Heart left ventricle (tissue), 16 donors: ENCODE data around the gene NGLY1. TPM values are rescaled to one million over a fixed set of nuclear protein-coding genes. Genes with fewer than 3 reads are reported as not detected.

Experiments
- ATAC-seq, 4 donors: fragments of 200-7000 bp; cut with Tn5 transposase; one replicate each; pipeline ENCODE4 v1.9.1; 2020 to 2022; ENCODE audit warnings: moderate library complexity in 4 of 4, mild to moderate bottlenecking in 3 of 4, moderate number of reproducible peaks in 1 of 4
- DNase-seq, 5 donors: peaks; one replicate each; pipeline ENCODE4 v3.0.0-alpha.2; 2020
- H3K27ac ChIP-seq, 12 donors: fragments of 200-600 bp; sonication (generic) in 4 of 12; one replicate each; pipeline versions ENCODE4 v1.5.0 to v1.8.0; 2016 to 2022; ENCODE audit warnings: mild to moderate bottlenecking in 2 of 12
- H3K27me3 ChIP-seq, 9 donors: fragments of 200-600 bp; sonication (generic) in 2 of 9; one replicate each; pipeline versions ENCODE4 v1.5.1 to v1.8.0; 2016 to 2022; ENCODE audit warnings: mild to moderate bottlenecking in 3 of 9
- H3K36me3 ChIP-seq, 9 donors: fragments of 200-600 bp; sonication (generic) in 2 of 9; one replicate each; pipeline versions ENCODE4 v1.5.0 to v1.8.0; 2018 to 2022; ENCODE audit warnings: mild to moderate bottlenecking in 2 of 9
- H3K4me1 ChIP-seq, 12 donors: fragments of 200-600 bp; sonication (generic) in 4 of 12; one replicate each; pipeline versions ENCODE4 v1.5.0 to v1.8.0; 2016 to 2022; ENCODE audit warnings: mild to moderate bottlenecking in 3 of 12
- H3K4me3 ChIP-seq, 12 donors: fragments of 200-600 bp; sonication (generic) in 4 of 12; one replicate each; pipeline versions ENCODE4 v1.5.0 to v1.8.0; 2017 to 2022; ENCODE audit warnings: mild to moderate bottlenecking in 9 of 12, moderate library complexity in 4 of 12
- H3K9me3 ChIP-seq, 12 donors: fragments of 200-600 bp; sonication (generic) in 4 of 12; one replicate each; pipeline versions ENCODE4 v1.5.0 to v1.8.0; 2016 to 2022; ENCODE audit warnings: mild to moderate bottlenecking in 1 of 12
- CTCF ChIP-seq, 12 donors: fragments of 200-600 bp; sonication (generic) in 4 of 12; IDR thresholded peaks; one replicate each; pipeline versions ENCODE4 v1.5.0 to v1.8.0; 2018 to 2022; ENCODE audit warnings: antibody characterized with exemption in 12 of 12, mild to moderate bottlenecking in 5 of 12
- POLR2A ChIP-seq, 2 donors: fragments of 450-650 bp; IDR thresholded peaks; one replicate each; pipeline ENCODE4 v1.6.1; 2017; ENCODE audit warnings: antibody characterized with exemption in 2 of 2, mild to moderate bottlenecking in 2 of 2, moderate library complexity in 2 of 2
- WGBS, 4 donors: extraction: QIAGEN DNeasy Blood & Tissue Kit in 2 of 4; methylation state at CpG; one replicate each; pipeline versions ENCODE4 v1.1.5 to v1.1.7; 2013 to 2018; 5-methylcytosine and 5-hydroxymethylcytosine counted together
- intact Hi-C, 10 donors: fragments of 100-400 bp; cut with DNase I; formaldehyde crosslinking; loops; one replicate each; pipeline versions ENCODE4 v1.11.1 to v1.14.2; 2022
- polyA plus RNA-seq, 2 donors: library from polyadenylated mRNA; stranded (reverse); fragments of 200-250 nt; gene quantifications; one replicate each; pipeline ENCODE4 v1.2.3, GENCODE V29; 2013
- total RNA-seq, 9 donors: library from RNA; depleted of rRNA in 2 of 9; stranded (reverse); fragments of >200 nt in 2 of 9; fragmentation: NEBNext Ultra II Directional in 3 of 9; extraction: Animal tissue kit (Norgen Biotek cat#: 25700) in 3 of 9; gene quantifications; one replicate each; pipeline versions ENCODE4 v1.1.0 to v1.2.4, GENCODE V29; 2016 to 2023
- donor health status: ischemic (EF 13 %, LVEDD 7.1; RV severe dilation, severe dysfunction).
- donor health status: healthy with polysubstance abuse.
- donor health status: DM: no; HTN: yes; CAD: no.
- donor health status: DM: no; HTN: no; CAD: no.
- donor health status: ischemic (EF 25% LVEDD 6.9; RV normal size, moderate dysfunction).
- donor health status: ischemic (EF 25% LVEDD 5.7; RV mildly dilated, moderate dysfunction).
- donor health status: healthy.
- donor health status: DM: yes; HTN: yes; CAD: no.
- donor health status: ischemic (EF 35%, LVEDD 5.7; RV mildly dilated, moderate dysfunction).
- donor health status: nonischemic (EF 11% LVEDD 7.7; RV severe dilation, severe dysfunction).
- donor health status: DM: yes; HTN: yes; CAD: no.
- donor health status: PGD.
- donor health status: ischemic (EF 29% LVEDD 5.4; RV normal size, mild dysfunction).
- donor health status: nonischemic (EF 23%, LVEDD 6.1; RV moderate dilation, normal function).

Gene NGLY1
- total and polyA plus RNA-seq, 11 donors, result 18.5 to 41.0 (median 31.0) TPM

- Histone ChIP-seq H3K36me3 (no peaks in the 10 kb centered on the region), H3K4me1 (no peaks in the 10 kb centered on the region), H3K9me3 (no peaks in the 10 kb centered on the region), H3K27ac (no peak overlapping the region), H3K27me3 (no peaks in the 10 kb centered on the region), H3K4me3 (no peak overlapping the region)
- DNase-seq (no peak), ATAC-seq (no peak)
- WGBS, 4 donors, result 59 to 71% (median 64%) methylated on average over 4 of the region's 4 CpGs
- intact Hi-C loops, result no loop called here
- TF ChIP-seq CTCF (IDR thresholded peaks at IDR 0.05) (no peak), POLR2A (IDR thresholded peaks at IDR 0.05) (no peak)
These were observed 77.0 kb downstream of the NGLY1 start for GRCh38 chr3:25706213-25706612.

- WGBS, 4 donors, result 62 to 71% (median 67%) methylated on average over 1 of the region's 1 CpG
- intact Hi-C loops, result no loop called here
- no peak for TF ChIP-seq CTCF (IDR thresholded peaks at IDR 0.05)
- no peak for TF ChIP-seq POLR2A (IDR thresholded peaks at IDR 0.05)
- no peaks in the 10 kb centered on the region for H3K36me3 ChIP-seq
- no peak overlapping the region for H3K27ac ChIP-seq
- DNase-seq, result no peak
- H3K27me3 ChIP-seq, result no peaks in the 10 kb centered on the region
- no peak overlapping the region for H3K4me3 ChIP-seq
- no peaks in the 10 kb centered on the region for H3K9me3 ChIP-seq
- no peak for ATAC-seq
- H3K4me1 ChIP-seq, result no peaks in the 10 kb centered on the region
These were observed 85.7 kb downstream of the NGLY1 start for GRCh38 chr3:25697553-25697952.

- ATAC-seq (no peak), DNase-seq (no peak)
- Histone ChIP-seq H3K27me3 (no peaks in the 10 kb centered on the region), H3K9me3 (no peaks in the 10 kb centered on the region), H3K27ac (no peak overlapping the region), H3K4me3 (no peak overlapping the region), H3K4me1 (no peaks in the 10 kb centered on the region), H3K36me3 (no peaks in the 10 kb centered on the region)
- intact Hi-C loops, result no loop called here
- 86 to 89% (median 89%) methylated on average over 4 of the region's 4 CpGs for WGBS, 4 donors
- no peak for TF ChIP-seq POLR2A (IDR thresholded peaks at IDR 0.05)
- no peak for TF ChIP-seq CTCF (IDR thresholded peaks at IDR 0.05)
These were observed 87.4 kb downstream of the NGLY1 start for GRCh38 chr3:25695731-25696420.

GRCh38 chr3:25693238-25693637, 90.0 kb downstream of the NGLY1 start:
- Histone ChIP-seq H3K4me1 (no peaks in the 10 kb centered on the region), H3K36me3 (no peaks in the 10 kb centered on the region), H3K9me3 (no peaks in the 10 kb centered on the region), H3K27ac (no peak overlapping the region), H3K4me3 (no peak overlapping the region), H3K27me3 (no peaks in the 10 kb centered on the region)
- 64 to 76% (median 66%) methylated on average over 3 of the region's 3 CpGs for whole genome bisulfite sequencing, 4 donors
- DNase-seq (no peak), ATAC-seq (no peak)
- intact Hi-C loops, result no loop called here
- TF ChIP-seq CTCF (IDR thresholded peaks at IDR 0.05), result no peak
